Naive thymus-derived CD8-positive, alpha-beta T cell (primary cell): ENCODE data around the gene NTM. TPM values are rescaled to one million over a fixed set of nuclear protein-coding genes. Genes with fewer than 3 reads are reported as not detected.

Source experiments
- ATAC-seq, 2 donors: fragments of 150-1000 bp; cut with Tn5 transposase in 1 of 2; sonication (Bioruptor Pico), chemical (Tn5 transposase) in 1 of 2; 1 replicate in 1 of 2; 2 replicates in 1 of 2; pipeline ENCODE4 v1.10.0; 2021; ENCODE audit warnings: mild to moderate bottlenecking in 2 of 2, moderate library complexity in 2 of 2
- POLR2A ChIA-PET: fragments of 350-600 bp; sonication (Branson Sonifier 250); formaldehyde crosslinking; loops from one replicate; lab custom pipeline; 2021; ENCODE audit warnings: antibody characterized with exemption; lab: Charles Lee
- DNase-seq, 10 donors: peaks; one replicate each; pipeline versions ENCODE4 v3.0.0 to v3.0.0-alpha.2; 2020 to 2022
- H3K27ac Mint-ChIP-seq, 10 donors: one replicate each; pipeline ENCODE4 v1.8.0; 2020 to 2022; ENCODE audit warnings: mild to moderate bottlenecking in 10 of 10, mixed read lengths in 10 of 10, moderate library complexity in 4 of 10, inconsistent platforms in 1 of 10
- H3K27me3 Mint-ChIP-seq, 5 donors: one replicate each; pipeline ENCODE4 v1.8.0; 2021 to 2022; ENCODE audit warnings: mixed read lengths in 5 of 5
- H3K36me3 Mint-ChIP-seq, 3 donors: one replicate each; pipeline ENCODE4 v1.8.0; 2020 to 2022; ENCODE audit warnings: mixed read lengths in 3 of 3, mild to moderate bottlenecking in 2 of 3, inconsistent platforms in 1 of 3
- H3K4me1 Mint-ChIP-seq, 4 donors: one replicate each; pipeline ENCODE4 v1.8.0; 2021 to 2022; ENCODE audit warnings: mixed read lengths in 4 of 4
- H3K4me3 Mint-ChIP-seq, 10 donors: one replicate each; pipeline ENCODE4 v1.8.0; 2020 to 2022; ENCODE audit warnings: mild to moderate bottlenecking in 10 of 10, mixed read lengths in 10 of 10, moderate library complexity in 6 of 10, inconsistent platforms in 1 of 10
- H3K9me3 Mint-ChIP-seq, 9 donors: one replicate each; pipeline ENCODE4 v1.8.0; 2020 to 2022; ENCODE audit warnings: mixed read lengths in 9 of 9, mild to moderate bottlenecking in 3 of 9, inconsistent platforms in 1 of 9, moderate library complexity in 1 of 9
- polyA plus RNA-seq, 3 donors: library from polyadenylated mRNA; unstranded; fragments of 300-500 nt; fragmentation: Illumina TruSeq; gene quantifications; one replicate each; pipeline ENCODE4 v1.2.3, GENCODE V29; 2021
- total RNA-seq, 8 experiments: library from RNA in 2 of 8; stranded (reverse) in 2 of 8; gene quantifications; one replicate each; pipeline ENCODE4 v1.2.3 and lab custom pipeline; 2021 to 2026

NTM gene
- total and polyA plus RNA-seq, 5 experiments from 2014 or later = not detected

DNA sequence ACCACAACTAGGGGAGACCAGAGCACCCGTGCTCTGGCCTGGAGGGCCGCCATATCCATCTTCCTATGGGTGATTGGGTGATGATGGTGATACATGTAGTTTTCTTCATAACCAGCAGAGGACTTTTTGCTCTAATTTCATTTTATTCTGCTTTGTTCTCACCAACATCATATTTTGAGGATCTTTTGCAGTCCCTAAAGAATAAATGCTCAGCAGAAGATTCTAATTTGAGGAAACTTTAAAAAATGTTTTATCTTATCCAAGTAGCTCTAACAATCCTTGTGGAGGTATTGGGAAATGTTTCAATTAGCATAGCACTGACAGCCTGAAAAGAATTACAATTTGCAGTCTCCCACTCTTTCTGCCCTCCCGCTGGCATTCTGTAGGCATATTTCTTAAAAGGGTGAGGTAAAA, 544.0 kb downstream of the NTM start:
- DNase-seq = no peak
- no peak overlapping the region for H3K4me3 Mint-ChIP-seq
- peaks cover 2 to 4% (median 4%) of the 10 kb centered on the region in 3 donors for H3K36me3 Mint-ChIP-seq
- ATAC-seq = no peak
- peaks cover 10 to 64% (median 24%) of the 10 kb centered on the region in 5 donors for H3K27me3 Mint-ChIP-seq
- H3K9me3 Mint-ChIP-seq = peaks cover 0 to 10% (median 1%) of the 10 kb centered on the region in 9 donors
- H3K4me1 Mint-ChIP-seq = peaks cover 0 to 2% (median 0%) of the 10 kb centered on the region in 4 donors
- no peak overlapping the region for H3K27ac Mint-ChIP-seq
- POLR2A ChIA-PET = no interaction called here

DNA sequence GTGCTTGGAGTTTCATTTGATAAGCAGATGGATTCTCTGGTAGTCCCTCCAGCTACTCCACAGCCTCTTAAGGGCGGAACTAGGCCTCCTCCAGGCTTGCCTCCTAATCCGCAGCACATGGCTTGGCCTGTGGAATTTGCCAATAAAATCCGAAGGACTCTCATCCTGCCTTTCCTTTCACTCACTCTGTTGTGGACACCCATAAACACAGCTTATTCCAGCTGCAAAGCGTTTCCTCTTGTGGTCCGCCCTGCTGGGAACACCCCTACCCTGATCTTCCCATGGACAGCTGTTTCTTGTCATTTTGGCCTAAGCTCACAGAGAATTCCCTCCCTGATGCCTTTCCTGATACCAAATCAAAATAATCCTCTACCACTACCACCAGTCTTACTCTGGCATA, 546.2 kb downstream of the NTM start:
- no peak for ATAC-seq
- H3K27me3 Mint-ChIP-seq = peaks cover 5 to 46% (median 15%) of the 10 kb centered on the region in 5 donors
- POLR2A ChIA-PET = no interaction called here

DNA sequence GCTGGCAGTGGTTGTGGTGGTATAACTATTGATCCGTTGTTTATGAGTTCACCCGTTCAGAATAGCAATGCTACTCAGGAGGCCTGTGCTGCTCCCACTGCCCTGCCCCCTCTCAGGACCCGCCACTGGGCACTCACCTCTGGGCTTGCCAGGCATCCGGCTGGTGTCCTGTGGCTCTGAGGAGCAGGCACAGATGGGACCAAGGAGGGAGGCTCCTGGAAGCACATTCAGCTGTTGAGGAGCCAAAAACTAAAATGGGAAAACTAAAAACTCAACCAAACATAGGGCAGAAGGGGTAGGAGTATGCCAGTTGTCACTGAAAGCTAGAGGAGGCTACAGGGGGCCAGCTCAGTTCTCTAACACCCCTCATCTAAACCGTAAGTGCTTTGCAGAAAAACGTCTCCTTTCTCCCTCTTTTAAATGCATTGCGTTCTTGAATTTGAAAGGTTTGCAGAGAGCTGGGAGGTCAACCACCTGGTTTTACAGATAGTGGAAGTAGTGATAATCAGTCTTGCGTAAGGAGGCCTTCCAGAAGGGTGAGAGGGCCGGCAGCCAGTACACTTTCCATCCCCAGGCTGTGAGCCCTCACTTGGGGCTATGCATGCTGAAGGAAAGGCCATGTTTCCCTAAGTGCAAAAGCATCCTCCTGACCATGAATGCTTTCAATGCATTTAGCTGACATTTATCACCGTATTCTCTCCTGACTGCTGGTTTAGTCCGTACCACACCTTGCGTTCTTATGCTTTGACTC, 547.4 kb downstream of the NTM start:
- ATAC-seq = no peak
- no peaks in the 10 kb centered on the region for H3K4me1 Mint-ChIP-seq
- no peak for DNase-seq
- POLR2A ChIA-PET = no interaction called here
- no peak overlapping the region for H3K27ac Mint-ChIP-seq
- peaks cover 2% of the 10 kb centered on the region in 3 donors for H3K36me3 Mint-ChIP-seq
- H3K4me3 Mint-ChIP-seq = no peak overlapping the region
- H3K9me3 Mint-ChIP-seq = peaks cover 0 to 10% (median 1%) of the 10 kb centered on the region in 9 donors
- H3K27me3 Mint-ChIP-seq = peaks cover 2 to 35% (median 8%) of the 10 kb centered on the region in 5 donors

More for the DNA sequence above, 546.2 kb downstream of the NTM start:
- Mint-ChIP-seq H3K4me1 (no peaks in the 10 kb centered on the region), H3K27ac (no peak overlapping the region), H3K36me3 (peaks cover 2 to 4% (median 4%) of the 10 kb centered on the region in 3 donors), H3K9me3 (peaks cover 0 to 10% (median 1%) of the 10 kb centered on the region in 9 donors), H3K4me3 (no peak overlapping the region)
- DNase-seq = no peak

DNA sequence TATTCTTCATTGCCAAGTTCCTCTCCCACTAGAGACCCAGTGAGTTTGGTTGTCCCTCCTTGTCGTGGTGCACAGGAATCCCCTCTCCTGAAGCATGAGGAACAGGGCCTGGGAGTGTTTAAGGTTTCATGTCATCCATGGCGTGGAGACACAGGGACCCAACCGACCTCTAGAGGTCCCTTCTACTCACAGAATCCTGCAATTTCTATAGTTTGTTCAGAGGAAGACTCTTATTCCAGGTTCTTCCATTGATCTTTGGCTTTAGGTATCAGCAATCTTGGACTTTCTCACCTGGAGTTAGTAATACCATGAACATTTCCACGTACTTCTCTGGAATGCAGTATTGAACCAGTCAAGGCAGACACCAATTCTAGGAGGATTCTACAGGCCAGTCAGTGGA, 548.2 kb downstream of the NTM start:
- H3K4me1 Mint-ChIP-seq = no peaks in the 10 kb centered on the region
- H3K36me3 Mint-ChIP-seq = peaks cover 0 to 2% (median 0%) of the 10 kb centered on the region in 3 donors
- DNase-seq (no peak), ATAC-seq (no peak)
- peaks cover 2 to 28% (median 3%) of the 10 kb centered on the region in 5 donors for H3K27me3 Mint-ChIP-seq
- H3K27ac Mint-ChIP-seq = no peak overlapping the region
- H3K4me3 Mint-ChIP-seq = no peak overlapping the region
- H3K9me3 Mint-ChIP-seq = peaks cover 0 to 10% (median 0%) of the 10 kb centered on the region in 9 donors
- POLR2A ChIA-PET = interaction anchor here (0.7 kb wide), 1 partner anchor 1119 kb away, joined by 3 read pairs; no protein-coding TSS in a partner anchor

DNA sequence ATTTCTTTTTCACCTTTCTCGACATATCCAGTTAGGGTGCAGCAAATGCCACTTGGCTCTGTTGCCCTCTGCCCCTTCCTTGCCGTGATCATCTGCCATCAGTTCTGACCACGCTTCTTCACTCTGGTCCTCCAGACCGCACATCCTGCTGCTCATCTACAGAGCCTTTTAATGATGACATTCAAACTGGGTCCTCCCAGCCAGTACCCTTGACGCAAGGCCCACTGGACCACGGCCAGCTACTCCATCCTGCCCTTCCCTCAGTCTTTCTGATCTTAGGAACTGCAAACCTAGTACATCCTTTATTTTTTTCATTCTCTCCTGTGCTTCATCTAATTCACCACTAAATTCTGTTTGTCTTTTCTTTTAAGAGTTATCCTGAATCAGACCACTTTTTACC, 551.8 kb downstream of the NTM start:
- Mint-ChIP-seq H3K9me3 (peaks cover 0 to under 1% (median 0%) of the 10 kb centered on the region in 9 donors), H3K27ac (no peak overlapping the region), H3K4me1 (no peaks in the 10 kb centered on the region), H3K4me3 (no peak overlapping the region), H3K27me3 (peaks cover 1 to 8% (median 4%) of the 10 kb centered on the region in 5 donors), H3K36me3 (no peaks in the 10 kb centered on the region)
- no peak for DNase-seq
- POLR2A ChIA-PET = no interaction called here
- no peak for ATAC-seq

DNA sequence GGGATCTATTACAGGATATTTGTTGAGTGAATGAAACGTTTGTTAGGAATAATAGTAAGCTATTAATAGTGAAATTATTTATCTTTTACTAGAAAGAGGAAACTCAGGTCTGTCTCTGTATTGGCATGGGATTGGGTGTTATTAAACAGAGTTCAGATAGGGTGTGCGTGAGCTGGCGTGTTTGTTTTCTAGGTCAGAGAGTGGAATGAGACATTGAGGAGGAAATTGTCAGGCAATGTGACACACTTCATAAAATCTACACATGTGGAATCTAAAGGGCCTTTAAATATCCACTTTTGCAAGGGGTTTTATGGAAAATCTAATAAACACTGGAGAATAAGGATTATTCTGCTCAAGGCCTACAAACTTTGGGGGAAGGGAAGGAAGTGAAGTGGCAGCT, 552.9 kb downstream of the NTM start:
- no peaks in the 10 kb centered on the region for H3K4me1 Mint-ChIP-seq
- peaks cover 0 to 8% (median 2%) of the 10 kb centered on the region in 5 donors for H3K27me3 Mint-ChIP-seq
- DNase-seq (no peak), ATAC-seq (no peak)
- H3K36me3 Mint-ChIP-seq = no peaks in the 10 kb centered on the region
- H3K27ac Mint-ChIP-seq = no peak overlapping the region
- POLR2A ChIA-PET = no interaction called here
- H3K4me3 Mint-ChIP-seq = no peak overlapping the region
- H3K9me3 Mint-ChIP-seq = no peaks in the 10 kb centered on the region

DNA sequence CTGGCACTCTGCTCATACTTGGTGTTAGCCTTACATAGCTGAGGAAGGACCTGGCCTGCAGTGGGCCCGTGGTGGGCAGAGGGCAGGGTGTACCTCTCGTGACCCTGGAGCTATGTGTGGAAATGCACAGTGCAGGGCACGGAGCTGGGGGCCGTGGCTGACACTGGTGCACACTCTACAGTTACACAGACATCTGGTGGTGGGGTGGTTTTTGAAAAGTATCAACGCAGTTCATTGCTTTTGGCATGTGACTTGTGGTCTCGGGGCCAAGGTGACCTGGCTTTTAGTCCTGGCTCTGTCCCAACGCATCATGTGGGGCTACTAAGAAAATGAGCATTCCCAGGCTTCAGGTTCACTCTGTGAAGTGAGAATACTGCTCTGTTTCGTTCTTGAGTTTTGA, 553.6 kb downstream of the NTM start:
- Mint-ChIP-seq H3K27me3 (peaks cover 0 to 8% (median 2%) of the 10 kb centered on the region in 5 donors), H3K9me3 (no peaks in the 10 kb centered on the region), H3K4me1 (no peaks in the 10 kb centered on the region), H3K4me3 (no peak overlapping the region), H3K27ac (no peak overlapping the region), H3K36me3 (no peaks in the 10 kb centered on the region)
- DNase-seq (no peak), ATAC-seq (no peak)
- POLR2A ChIA-PET = no interaction called here

DNA sequence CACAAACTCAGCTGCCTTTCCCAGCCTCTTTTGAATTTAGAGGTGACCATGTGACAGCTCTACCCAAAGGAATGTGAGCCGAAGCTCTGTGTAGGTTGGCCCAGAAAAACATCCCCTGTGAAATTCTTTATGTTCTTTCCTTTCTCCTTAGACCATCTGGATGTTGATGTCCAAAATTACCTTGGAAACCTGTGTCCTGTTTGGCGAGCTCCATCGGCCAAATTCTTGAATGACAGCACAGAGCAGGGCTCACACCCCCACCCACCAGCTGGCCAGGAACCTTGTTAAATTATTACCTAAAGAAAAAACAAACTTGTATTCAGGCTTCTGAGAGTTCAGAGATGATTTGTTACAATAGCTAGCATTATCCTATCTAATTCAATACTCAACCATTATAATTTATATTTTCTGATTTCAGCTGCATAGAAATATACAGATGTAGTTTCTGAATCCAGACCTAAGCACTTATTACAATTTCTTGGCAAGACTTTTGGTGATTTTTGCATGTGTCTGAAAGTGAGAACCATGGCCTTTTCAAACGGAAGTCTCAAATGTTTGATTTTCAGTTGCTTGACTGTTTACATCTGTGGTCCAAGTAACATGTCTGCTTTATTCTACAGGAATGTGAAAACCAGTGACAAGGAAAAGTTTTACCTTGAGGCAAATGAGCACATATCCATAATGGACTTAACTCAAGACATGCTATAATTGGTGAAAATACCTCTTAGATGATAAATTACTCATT, 554.2 kb downstream of the NTM start:
- H3K27me3 Mint-ChIP-seq = peaks cover 0 to 8% (median 1%) of the 10 kb centered on the region in 5 donors
- no peaks in the 10 kb centered on the region for H3K4me1 Mint-ChIP-seq
- H3K9me3 Mint-ChIP-seq = no peaks in the 10 kb centered on the region
- DNase-seq = no peak
- H3K4me3 Mint-ChIP-seq = no peak overlapping the region
- no peak overlapping the region for H3K27ac Mint-ChIP-seq
- POLR2A ChIA-PET = no interaction called here
- H3K36me3 Mint-ChIP-seq = no peaks in the 10 kb centered on the region
- ATAC-seq = no peak

DNA sequence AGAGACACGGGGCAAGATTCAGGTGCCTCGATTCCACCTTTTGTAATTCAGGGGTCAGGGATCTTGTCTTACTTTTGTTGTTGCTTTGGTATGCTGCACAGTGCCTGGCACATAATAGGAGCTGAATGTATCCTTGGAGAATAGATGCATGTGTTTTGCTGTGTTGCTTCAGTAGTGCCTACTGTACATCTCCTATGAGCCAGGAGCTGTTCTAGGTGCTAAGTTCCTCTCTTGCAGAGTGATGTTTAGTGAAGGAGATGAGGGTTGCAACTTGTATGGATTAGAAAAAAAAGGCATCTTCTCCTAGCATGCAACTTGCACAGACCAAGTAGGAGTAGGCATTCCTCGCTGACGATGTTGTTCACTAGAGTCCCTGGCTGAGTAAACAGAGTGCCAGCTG, 555.4 kb downstream of the NTM start:
- Mint-ChIP-seq H3K4me1 (no peaks in the 10 kb centered on the region), H3K27ac (no peak overlapping the region), H3K27me3 (peaks cover 0 to 8% (median 1%) of the 10 kb centered on the region in 5 donors), H3K4me3 (no peak overlapping the region), H3K9me3 (no peaks in the 10 kb centered on the region), H3K36me3 (no peaks in the 10 kb centered on the region)
- DNase-seq (no peak), ATAC-seq (no peak)
- POLR2A ChIA-PET = no interaction called here

DNA sequence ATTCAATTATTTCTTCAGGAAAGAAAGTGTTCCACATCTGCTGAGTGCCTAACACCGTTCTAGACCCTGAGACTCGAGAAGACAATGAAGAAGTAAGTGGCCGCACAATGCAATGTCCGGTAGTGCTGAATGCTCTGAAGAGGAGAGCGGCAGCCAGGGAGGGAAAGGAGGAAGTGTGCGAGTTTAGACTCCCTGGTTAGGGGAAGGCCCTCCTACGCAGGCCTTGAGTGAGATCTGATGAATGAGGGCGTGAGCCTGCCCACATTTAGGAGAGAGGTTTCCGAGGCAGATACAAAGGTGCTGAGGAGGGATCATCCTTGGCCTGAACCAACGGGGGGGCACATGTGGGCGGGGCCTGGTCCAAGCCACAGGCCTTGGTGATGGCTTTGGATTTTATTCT, 558.6 kb downstream of the NTM start:
- Mint-ChIP-seq H3K4me1 (no peaks in the 10 kb centered on the region), H3K9me3 (peaks cover 0 to 3% (median 0%) of the 10 kb centered on the region in 9 donors), H3K4me3 (no peak overlapping the region), H3K27ac (no peak overlapping the region), H3K36me3 (no peaks in the 10 kb centered on the region), H3K27me3 (peaks cover 0 to 4% (median 1%) of the 10 kb centered on the region in 5 donors)
- ATAC-seq = no peak
- DNase-seq = no peak
- POLR2A ChIA-PET = no interaction called here

DNA sequence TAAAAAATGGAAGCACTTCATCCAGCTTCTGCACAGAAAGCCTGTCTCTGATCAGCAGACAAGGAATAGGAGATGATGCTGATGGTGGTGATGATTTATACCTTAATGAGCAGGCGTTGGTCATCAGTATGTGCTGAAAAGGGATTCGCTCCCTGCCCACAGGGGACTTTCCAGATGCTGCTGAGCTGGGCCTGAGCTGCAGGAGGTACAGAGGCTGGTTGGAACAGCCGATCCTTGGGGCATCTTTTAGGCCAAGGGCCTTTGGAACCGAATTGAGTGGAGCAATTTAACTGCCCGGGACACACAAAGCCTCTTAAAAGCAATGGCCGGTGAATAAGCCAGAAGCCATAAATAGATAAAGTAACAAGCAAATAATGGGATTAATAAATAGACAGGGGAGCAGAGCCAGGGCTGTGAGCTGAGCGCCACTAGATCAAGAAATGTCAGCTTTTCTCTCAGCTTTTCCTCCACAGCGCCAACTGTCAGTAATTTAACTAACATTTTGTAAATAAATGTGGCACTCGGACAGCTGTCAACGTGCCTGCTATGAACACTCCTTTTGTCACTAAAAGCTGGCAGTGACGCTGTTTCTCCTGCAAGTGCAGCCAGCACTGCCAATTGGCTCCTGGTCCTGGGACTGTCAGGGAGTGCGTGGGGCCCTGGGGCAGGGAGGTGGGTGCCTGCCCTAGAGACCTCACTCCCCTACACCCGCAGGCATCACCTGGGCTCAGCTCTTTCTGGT, 562.3 kb downstream of the NTM start:
- POLR2A ChIA-PET = no interaction called here
- Mint-ChIP-seq H3K4me3 (no peak overlapping the region), H3K27me3 (peaks cover 0 to 11% (median 3%) of the 10 kb centered on the region in 5 donors), H3K27ac (no peak overlapping the region), H3K36me3 (no peaks in the 10 kb centered on the region), H3K4me1 (no peaks in the 10 kb centered on the region), H3K9me3 (peaks cover 0 to 7% (median 0%) of the 10 kb centered on the region in 9 donors)
- ATAC-seq = no peak
- no peak for DNase-seq

DNA sequence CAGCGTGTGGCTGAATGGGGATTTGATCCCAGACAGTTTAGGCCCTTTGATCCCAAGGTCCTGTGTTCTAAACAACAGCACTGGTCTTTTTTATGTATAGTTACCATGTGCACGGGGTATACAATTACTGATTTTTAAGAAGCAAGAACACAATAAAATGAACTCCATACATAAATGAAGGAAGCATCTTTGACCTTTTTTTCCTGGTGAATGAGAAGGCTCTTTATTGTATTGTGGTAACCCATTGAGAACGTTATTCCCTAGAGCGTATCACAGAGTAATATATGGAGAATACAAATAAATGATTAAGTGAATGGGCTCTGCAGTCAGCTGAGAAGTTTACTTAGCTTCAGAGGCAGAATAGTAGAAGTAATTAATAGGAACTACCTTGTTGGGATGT, 563.6 kb downstream of the NTM start:
- H3K36me3 Mint-ChIP-seq = no peaks in the 10 kb centered on the region
- peaks cover 0 to 20% (median 3%) of the 10 kb centered on the region in 5 donors for H3K27me3 Mint-ChIP-seq
- H3K4me3 Mint-ChIP-seq = no peak overlapping the region
- no peak overlapping the region for H3K27ac Mint-ChIP-seq
- H3K4me1 Mint-ChIP-seq = no peaks in the 10 kb centered on the region
- POLR2A ChIA-PET = no interaction called here
- DNase-seq (no peak), ATAC-seq (no peak)
- H3K9me3 Mint-ChIP-seq = peaks cover 0 to 14% (median 0%) of the 10 kb centered on the region in 9 donors
